OCI-LY3 (cell line): Measurements from ENCODE around the gene CXCR5.

ENCODE experiments used
- H2AFZ ChIP-seq: fragments of 200-600, 300-600 bp; shearing (Covaris generic); 2 replicates; pipeline ENCODE4 v1.6.0; 2014; ENCODE audit warnings: antibody characterized with exemption, low read depth, low read length
- H3K27ac ChIP-seq: fragments of 200-600, 300-600 bp; sonication (generic); 2 replicates; pipeline ENCODE4 v1.5.1; 2014; ENCODE audit warnings: mild to moderate bottlenecking, low read length, moderate library complexity, mixed read lengths
- H3K27me3 ChIP-seq: fragments of 200-600, 300-600 bp; sonication (generic); 2 replicates; pipeline ENCODE4 v1.6.1; 2014; ENCODE audit warnings: low read depth, low read length, mixed read lengths
- H3K36me3 ChIP-seq: fragments of 200-600, 300-600 bp; sonication (generic); replicated peaks from 2 replicates; pipeline ENCODE3; 2014; ENCODE audit warnings: low read depth, low read length, mixed read lengths
- H3K4me1 ChIP-seq: fragments of 300-600, 200-600 bp; sonication (generic); 2 replicates; pipeline ENCODE4 v1.6.1; 2014; ENCODE audit warnings: low read length, mixed read lengths
- H3K4me2 ChIP-seq: fragments of 200-600, 300-600 bp; sonication (generic); 2 replicates; pipeline ENCODE4 v1.6.1; 2014; ENCODE audit warnings: low read length, mixed read lengths
- H3K4me3 ChIP-seq: fragments of 300-600, 200-600 bp; sonication (generic); 2 replicates; pipeline ENCODE4 v1.5.1; 2014; ENCODE audit warnings: antibody characterized with exemption, mild to moderate bottlenecking, low read length, moderate library complexity
- H3K79me2 ChIP-seq: fragments of 300-600, 200-600 bp; shearing (Covaris generic); 2 replicates; pipeline ENCODE4 v1.6.1; 2014; ENCODE audit warnings: mild to moderate bottlenecking, low read length, mixed read lengths
- H3K9ac ChIP-seq: fragments of 300-600, 200-600 bp; shearing (Covaris generic); 2 replicates; pipeline ENCODE4 v1.6.0; 2014; ENCODE audit warnings: mild to moderate bottlenecking, low read length, moderate library complexity
- H3K9me3 ChIP-seq: fragments of 200-600, 300-600 bp; shearing (Covaris generic); 2 replicates; pipeline ENCODE4 v1.6.1; 2014; ENCODE audit warnings: low read length, mixed read lengths; ENCODE audit not compliant: insufficient read depth
- H4K20me1 ChIP-seq: fragments of 200-600, 300-600 bp; sonication (generic); 2 replicates; pipeline ENCODE4 v1.6.1; 2016; ENCODE audit warnings: low read length, mixed read lengths; ENCODE audit not compliant: insufficient read depth
- EZH2phosphoT487 ChIP-seq: fragments of 200-600 bp; shearing (Covaris generic); IDR thresholded peaks from 2 replicates; pipeline ENCODE4 v1.6.1; 2018; ENCODE audit warnings: antibody characterized with exemption, mixed run types, low read depth
- TF ChIP-seq, protein P1 (sequence below): fragments of 200-600, 300-600 bp; sonication (generic); IDR thresholded peaks from 2 replicates; pipeline ENCODE4 v1.5.1; 2014; ENCODE audit warnings: antibody characterized with exemption, low read length, low read depth

Gene CXCR5

GRCh38 chr11:118947091-118947490 is 63.4 kb downstream of the CXCR5 start:
- no peaks in the 10 kb centered on the region for H3K79me2 ChIP-seq
- H3K36me3 ChIP-seq, result no peaks in the 10 kb centered on the region
- peaks cover 21% of the 10 kb centered on the region; the same call in 1 of the 2 replicates for H3K27me3 ChIP-seq
- no peak overlapping the region for H3K27ac ChIP-seq
- H3K4me1 ChIP-seq, result no peaks in the 10 kb centered on the region
- H3K9ac ChIP-seq, result no peak overlapping the region
- H2AFZ ChIP-seq, result no peak overlapping the region
- no peaks in the 10 kb centered on the region for H3K9me3 ChIP-seq
- no peaks in the 10 kb centered on the region for H4K20me1 ChIP-seq
- TF ChIP-seq, protein P1, sequence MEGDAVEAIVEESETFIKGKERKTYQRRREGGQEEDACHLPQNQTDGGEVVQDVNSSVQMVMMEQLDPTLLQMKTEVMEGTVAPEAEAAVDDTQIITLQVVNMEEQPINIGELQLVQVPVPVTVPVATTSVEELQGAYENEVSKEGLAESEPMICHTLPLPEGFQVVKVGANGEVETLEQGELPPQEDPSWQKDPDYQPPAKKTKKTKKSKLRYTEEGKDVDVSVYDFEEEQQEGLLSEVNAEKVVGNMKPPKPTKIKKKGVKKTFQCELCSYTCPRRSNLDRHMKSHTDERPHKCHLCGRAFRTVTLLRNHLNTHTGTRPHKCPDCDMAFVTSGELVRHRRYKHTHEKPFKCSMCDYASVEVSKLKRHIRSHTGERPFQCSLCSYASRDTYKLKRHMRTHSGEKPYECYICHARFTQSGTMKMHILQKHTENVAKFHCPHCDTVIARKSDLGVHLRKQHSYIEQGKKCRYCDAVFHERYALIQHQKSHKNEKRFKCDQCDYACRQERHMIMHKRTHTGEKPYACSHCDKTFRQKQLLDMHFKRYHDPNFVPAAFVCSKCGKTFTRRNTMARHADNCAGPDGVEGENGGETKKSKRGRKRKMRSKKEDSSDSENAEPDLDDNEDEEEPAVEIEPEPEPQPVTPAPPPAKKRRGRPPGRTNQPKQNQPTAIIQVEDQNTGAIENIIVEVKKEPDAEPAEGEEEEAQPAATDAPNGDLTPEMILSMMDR, result no peak
- no peak for TF ChIP-seq EZH2phosphoT487
- no peak overlapping the region for H3K4me2 ChIP-seq
- no peak overlapping the region for H3K4me3 ChIP-seq
